Measurements from ENCODE around the gene KCNQ1.
A peak's percentile ranks its signal among the peaks of the same experiment; 100 is the strongest.

The KCNQ1 gene

DNA sequence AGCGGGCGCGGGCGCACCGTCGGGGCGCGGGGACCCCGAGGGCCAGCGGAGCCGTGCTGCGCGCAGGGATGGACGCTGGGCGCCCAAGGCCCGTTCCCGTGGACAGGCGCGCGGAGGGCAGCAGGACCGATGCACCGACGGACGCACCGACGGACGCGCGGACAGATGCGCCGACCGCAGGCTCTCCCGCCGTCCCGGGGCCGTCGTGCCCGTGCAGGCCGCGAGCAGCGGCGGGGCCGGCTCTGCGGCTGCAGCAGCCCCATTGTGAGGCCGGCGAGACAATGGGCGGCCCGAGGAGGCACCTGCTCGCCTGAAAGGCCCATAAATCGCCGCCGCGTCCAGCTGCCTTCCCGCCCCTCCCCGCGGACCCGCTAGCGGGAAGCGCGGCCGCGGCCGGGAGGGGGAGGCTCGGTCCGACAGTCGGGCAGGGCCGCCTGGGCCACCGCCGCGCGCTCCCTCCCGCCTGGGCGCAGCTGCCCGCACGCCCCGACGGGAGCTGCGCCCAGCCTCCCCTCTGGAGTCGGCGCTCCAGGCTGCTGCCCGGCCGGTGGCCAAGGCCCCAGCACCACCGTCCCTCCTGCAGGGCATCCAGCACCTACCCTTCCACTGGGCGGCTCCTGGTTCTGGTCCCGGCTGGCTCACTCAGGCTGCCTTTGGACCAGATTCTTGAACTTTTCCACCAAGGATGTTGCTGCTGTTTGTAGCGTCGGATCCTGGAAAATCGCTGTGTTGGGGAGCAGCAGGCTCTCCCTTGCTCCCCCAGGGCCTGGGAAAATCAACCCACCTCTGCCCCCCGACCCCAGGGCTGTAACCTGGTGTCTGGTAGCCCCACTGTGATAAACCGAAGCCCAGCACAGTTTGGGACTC, 425.0 kb downstream of the KCNQ1 start:
- Mint-ChIP-seq H3K27ac (no peak overlapping the region), H3K4me1 (peaks cover 9% of the 10 kb centered on the region), H3K9me3 (no peaks in the 10 kb centered on the region), H3K4me3 (no peak overlapping the region), H3K27me3 (peaks cover 66% of the 10 kb centered on the region), H3K36me3 (no peaks in the 10 kb centered on the region)
- peak; percentile 40 for ATAC-seq

DNA sequence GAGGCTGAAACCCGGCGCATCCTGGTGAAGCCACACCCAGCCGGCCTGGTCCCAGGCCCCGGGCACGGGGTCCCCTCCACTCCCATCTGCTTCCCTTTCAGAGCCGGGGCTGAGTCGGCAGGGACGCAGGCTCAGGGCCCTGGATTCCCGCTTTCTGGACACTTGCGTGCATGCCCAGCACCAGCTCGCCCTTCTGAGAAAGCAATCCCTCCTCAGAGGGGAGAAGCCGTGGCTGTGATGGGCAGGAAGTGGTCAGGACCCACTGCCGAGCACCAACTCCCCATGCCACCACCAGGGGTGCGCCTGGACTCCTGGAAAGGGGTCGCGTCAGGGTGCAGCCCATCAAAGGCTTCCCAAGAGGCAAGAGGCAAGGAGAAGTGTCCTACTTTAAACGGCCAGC, 425.7 kb downstream of the KCNQ1 start:
- Mint-ChIP-seq H3K4me3 (no peak overlapping the region), H3K27ac (no peak overlapping the region), H3K36me3 (no peaks in the 10 kb centered on the region), H3K9me3 (no peaks in the 10 kb centered on the region), H3K27me3 (peaks cover 67% of the 10 kb centered on the region), H3K4me1 (peaks cover 9% of the 10 kb centered on the region)
- no peak for ATAC-seq

DNA sequence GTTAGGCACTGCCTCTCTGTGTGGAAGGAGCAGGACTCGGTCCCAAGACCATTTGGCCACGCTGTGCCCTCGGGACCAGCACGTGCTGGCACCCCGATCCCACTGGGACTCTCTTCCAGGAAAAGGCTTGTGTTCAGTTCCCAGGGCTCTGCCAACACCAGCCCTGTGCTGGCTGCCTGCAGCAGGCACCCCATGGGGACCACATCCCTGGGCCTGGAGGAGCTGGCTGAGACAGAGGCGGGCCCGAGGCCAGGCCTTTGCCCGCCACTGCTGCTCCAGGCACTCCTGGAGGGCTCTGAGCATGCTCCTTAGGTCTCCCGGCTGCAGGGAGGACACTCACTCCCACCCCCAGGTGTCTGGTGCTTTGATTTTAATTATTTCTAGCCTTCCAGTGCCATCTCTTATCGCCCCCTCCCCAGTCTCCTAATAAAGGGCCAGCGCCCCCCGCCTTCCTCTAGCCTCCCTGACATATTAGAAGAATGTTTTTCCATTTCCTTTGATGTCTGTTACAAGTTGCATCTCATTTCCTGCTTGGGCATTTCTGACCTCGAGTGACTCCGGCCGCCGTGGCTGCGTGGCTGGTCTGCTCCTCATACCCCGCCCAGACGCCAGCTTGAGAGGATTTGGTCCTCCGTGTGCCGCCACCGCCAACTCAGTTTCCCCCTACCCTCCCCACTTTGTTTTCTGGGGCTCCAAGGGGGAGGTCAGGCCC, 426.3 kb downstream of the KCNQ1 start:
- peaks cover 9% of the 10 kb centered on the region for H3K4me1 Mint-ChIP-seq
- H3K27ac Mint-ChIP-seq: no peak overlapping the region
- H3K9me3 Mint-ChIP-seq: no peaks in the 10 kb centered on the region
- peaks cover 65% of the 10 kb centered on the region for H3K27me3 Mint-ChIP-seq
- ATAC-seq: no peak
- no peak overlapping the region for H3K4me3 Mint-ChIP-seq
- no peaks in the 10 kb centered on the region for H3K36me3 Mint-ChIP-seq

DNA sequence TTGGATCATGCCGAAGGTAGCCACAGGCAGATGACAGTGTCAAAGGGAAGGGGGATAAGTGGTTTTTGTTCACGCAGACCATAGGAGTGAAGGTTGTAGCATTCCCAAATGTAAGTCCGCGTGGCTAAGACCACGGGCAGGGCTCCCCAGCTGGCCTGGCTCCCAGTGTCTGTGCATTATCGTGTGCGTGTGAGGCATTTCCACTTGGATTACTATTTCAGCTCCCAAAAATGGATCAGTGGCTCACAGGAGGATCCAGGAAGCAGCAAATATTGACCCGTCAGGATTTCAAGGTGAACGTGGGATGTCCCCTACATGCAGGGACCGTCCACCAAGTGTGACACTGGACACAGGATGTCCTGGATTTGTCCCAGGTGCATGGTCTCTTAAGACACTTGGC, 430.2 kb downstream of the KCNQ1 start:
- no peaks in the 10 kb centered on the region for H3K36me3 Mint-ChIP-seq
- H3K9me3 Mint-ChIP-seq: no peaks in the 10 kb centered on the region
- H3K4me3 Mint-ChIP-seq: no peak overlapping the region
- no peaks in the 10 kb centered on the region for H3K4me1 Mint-ChIP-seq
- peaks cover 40% of the 10 kb centered on the region for H3K27me3 Mint-ChIP-seq
- H3K27ac Mint-ChIP-seq: no peak overlapping the region
- no peak for ATAC-seq

DNA sequence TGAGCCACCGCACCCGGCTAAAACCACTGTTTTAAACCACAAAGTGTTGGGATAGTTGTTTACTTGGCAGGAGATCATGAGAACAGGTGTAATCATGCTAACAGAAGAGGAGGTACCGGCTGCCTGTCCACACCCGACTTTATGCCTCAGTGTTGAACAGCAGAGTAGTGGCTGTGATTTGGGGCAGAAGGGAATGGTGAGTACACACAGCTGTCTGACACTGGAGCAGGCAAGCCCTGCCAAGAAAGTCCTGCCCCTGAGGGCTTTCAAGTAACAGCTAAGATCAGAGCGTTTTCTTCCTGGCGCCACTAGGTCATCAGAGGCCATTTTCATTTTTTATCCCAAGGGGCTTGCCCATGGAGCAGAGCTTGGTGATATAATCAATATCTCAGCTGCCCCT, 432.7 kb downstream of the KCNQ1 start:
- no peak for ATAC-seq
- H3K9me3 Mint-ChIP-seq: no peaks in the 10 kb centered on the region
- H3K36me3 Mint-ChIP-seq: no peaks in the 10 kb centered on the region
- no peak overlapping the region for H3K27ac Mint-ChIP-seq
- H3K27me3 Mint-ChIP-seq: peaks cover 28% of the 10 kb centered on the region
- no peak overlapping the region for H3K4me3 Mint-ChIP-seq
- H3K4me1 Mint-ChIP-seq: no peaks in the 10 kb centered on the region

DNA sequence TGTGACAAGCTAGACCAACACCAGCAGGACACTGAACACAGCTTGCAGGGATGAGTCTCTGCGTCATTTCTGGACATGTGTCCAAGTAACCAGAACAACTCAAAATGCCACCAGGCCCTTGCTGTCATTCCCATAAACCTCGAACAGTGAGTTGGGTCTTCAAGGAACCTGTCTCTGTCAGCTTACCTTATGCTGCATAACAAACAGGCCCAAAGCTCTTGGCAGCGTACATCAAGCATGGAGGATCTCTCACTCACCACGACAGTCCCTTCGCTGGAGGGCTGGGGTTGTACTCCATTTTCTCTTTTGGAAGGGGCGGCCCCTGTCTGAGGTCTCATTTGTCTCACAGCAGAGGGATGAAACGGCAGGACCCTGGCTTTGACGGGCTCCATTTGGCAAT, 434.0 kb downstream of the KCNQ1 start:
- no peak overlapping the region for H3K27ac Mint-ChIP-seq
- peaks cover 7% of the 10 kb centered on the region for H3K4me1 Mint-ChIP-seq
- H3K4me3 Mint-ChIP-seq: no peak overlapping the region
- H3K9me3 Mint-ChIP-seq: no peaks in the 10 kb centered on the region
- no peaks in the 10 kb centered on the region for H3K36me3 Mint-ChIP-seq
- no peak for ATAC-seq
- H3K27me3 Mint-ChIP-seq: peaks cover 34% of the 10 kb centered on the region

DNA sequence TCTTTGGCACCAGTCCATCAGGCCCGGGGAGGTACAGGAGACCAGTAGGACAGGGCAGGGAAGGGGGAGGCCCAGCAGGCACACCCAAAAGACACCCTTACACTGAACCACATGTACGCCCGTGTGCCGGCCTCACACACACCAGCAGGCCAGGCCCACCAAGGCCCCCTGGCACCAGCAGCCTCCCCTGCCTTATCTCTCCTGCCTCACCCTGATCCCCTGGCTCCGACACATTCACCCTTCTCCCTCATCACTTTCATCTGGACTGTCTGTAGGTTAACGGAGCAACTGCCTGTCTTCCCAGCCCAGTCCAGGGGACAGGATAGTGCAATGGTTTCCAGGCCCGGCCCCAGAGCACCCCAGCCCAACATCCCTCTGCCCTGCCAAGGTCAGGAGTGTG, 435.8 kb downstream of the KCNQ1 start:
- no peaks in the 10 kb centered on the region for H3K36me3 Mint-ChIP-seq
- H3K9me3 Mint-ChIP-seq: no peaks in the 10 kb centered on the region
- no peak overlapping the region for H3K27ac Mint-ChIP-seq
- peaks cover 14% of the 10 kb centered on the region for H3K4me1 Mint-ChIP-seq
- peaks cover 24% of the 10 kb centered on the region for H3K27me3 Mint-ChIP-seq
- ATAC-seq: no peak
- no peak overlapping the region for H3K4me3 Mint-ChIP-seq

DNA sequence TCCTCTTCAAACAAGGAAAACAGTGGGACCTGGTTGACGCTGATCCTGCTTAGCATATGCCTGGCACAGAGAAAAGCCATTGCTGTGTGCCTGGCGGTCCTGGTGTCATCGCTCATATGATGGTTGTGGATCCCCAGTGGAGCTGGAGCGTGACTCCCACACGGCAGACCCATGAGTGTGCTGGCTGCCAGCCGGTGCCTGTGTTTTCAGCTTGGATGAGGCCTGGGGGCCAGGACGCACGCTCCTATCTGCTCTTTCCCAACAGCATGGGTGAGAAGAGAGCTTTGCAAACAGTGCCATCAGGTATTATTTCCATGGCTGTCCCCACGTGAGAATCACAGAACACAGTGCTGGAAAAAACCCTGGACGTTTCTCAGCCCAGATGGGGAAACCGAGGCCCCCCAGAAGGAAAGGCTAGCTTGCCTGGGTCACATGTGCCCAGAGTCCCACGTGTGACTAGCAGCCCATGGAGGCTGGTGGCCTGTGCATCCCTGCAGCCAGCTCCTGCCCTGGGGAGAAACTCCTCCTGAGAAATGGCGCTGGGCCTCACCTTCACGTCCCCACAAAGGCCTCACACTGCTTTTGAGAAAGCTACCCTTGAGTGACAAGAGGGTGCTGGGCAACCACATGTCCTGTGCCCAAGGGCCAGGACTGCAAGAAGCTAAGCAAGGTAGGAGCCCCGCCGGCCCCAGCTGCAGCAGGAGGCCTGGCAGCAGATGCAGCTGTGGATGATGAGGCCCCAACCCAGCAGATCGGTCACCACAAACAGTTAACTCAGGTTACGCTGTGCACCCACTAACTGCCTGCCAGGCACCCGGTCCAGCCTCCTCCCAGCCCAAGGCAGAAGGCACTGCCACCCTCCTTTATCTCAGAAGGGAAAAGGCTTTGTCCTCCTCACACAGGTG, 436.5 kb downstream of the KCNQ1 start:
- Mint-ChIP-seq H3K9me3 (no peaks in the 10 kb centered on the region), H3K36me3 (no peaks in the 10 kb centered on the region), H3K4me3 (no peak overlapping the region), H3K27me3 (peaks cover 24% of the 10 kb centered on the region), H3K27ac (no peak overlapping the region), H3K4me1 (peaks cover 14% of the 10 kb centered on the region)
- no peak for ATAC-seq

DNA sequence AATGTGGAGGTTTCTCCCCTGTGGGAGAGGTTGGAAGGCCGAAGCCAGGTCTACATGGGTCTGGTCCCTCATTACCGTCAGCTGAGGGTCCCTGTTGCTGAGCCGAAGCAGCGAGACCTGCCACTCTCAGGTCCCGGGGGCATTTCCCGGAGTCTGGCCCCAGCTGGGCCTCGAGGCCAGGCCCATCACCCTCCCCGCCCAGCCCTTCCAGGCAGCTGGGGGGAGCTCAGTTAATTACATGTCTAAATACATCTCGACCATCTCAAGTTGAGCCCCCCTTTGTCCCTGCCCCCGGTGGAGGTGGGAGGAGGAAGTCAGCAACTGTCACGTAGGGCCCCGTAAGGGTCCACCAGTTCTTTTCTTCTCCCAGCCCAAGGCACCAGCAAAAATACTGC, 437.2 kb downstream of the KCNQ1 start:
- no peak for ATAC-seq
- H3K9me3 Mint-ChIP-seq: no peaks in the 10 kb centered on the region

DNA sequence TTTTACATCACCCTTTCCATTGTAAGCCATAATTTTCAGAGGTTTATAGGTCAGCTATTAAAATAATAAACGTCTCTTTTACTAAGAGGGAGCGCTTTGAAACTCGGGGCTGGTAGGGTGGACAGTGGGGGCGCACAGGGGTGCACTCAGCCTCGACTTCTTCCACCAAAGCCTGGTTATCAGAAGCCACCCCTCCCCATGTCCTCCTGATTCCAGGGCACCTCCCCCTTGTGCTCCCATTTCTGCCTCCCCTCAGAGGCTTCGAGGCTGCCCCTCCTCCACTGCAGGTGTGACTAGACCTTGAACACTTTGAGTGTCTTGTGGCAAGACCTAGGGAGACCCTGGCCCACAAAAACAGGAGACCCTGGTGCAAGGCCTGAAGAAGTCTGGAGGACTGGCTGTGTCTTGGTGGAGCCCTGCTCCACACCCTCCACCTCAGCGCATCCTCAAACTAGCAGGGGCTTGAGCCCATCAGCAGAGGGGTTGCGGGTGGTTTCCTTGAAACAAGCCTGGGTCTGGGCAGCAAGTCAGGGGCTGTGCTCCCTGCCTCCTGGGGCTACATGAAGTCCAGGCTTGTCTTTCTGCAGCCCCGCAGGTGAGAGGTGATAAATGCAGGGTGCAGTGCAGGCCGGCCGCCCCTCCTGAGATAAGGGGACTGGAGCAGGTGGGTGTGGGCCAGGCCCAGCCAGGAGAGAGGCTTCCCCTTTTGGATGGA, 437.7 kb downstream of the KCNQ1 start:
- Mint-ChIP-seq H3K27me3 (peaks cover 24% of the 10 kb centered on the region), H3K36me3 (no peaks in the 10 kb centered on the region), H3K9me3 (no peaks in the 10 kb centered on the region), H3K4me3 (peak overlapping the region; percentile 38), H3K4me1 (peaks cover 18% of the 10 kb centered on the region), H3K27ac (no peak overlapping the region)
- no peak for ATAC-seq

More for the DNA sequence above, 437.2 kb downstream of the KCNQ1 start:
- no peak overlapping the region for H3K27ac Mint-ChIP-seq
- no peak overlapping the region for H3K4me3 Mint-ChIP-seq
- H3K27me3 Mint-ChIP-seq: peaks cover 24% of the 10 kb centered on the region
- H3K36me3 Mint-ChIP-seq: no peaks in the 10 kb centered on the region
- H3K4me1 Mint-ChIP-seq: peaks cover 18% of the 10 kb centered on the region

DNA sequence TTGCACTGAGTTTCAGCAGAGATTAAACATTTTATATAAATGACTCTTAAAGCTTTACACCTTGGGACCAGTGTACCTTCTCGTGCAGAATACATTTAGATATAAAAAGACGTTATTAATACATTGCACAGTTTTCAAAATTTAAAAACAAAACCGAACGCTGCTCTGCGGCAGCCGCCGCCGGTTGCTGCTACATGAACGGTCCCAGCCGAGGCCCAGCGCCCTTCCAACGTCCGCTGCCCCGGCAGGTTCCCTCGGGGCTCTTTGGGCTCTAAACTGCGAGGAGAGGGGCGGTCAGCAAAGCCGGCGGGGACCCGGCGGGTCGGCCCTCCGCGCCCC, 438.8 kb downstream of the KCNQ1 start:
- Mint-ChIP-seq H3K4me1 (peaks cover 28% of the 10 kb centered on the region), H3K4me3 (no peak overlapping the region), H3K27me3 (peaks cover 24% of the 10 kb centered on the region), H3K27ac (no peak overlapping the region), H3K9me3 (no peaks in the 10 kb centered on the region), H3K36me3 (no peaks in the 10 kb centered on the region)
- ATAC-seq: no peak

DNA sequence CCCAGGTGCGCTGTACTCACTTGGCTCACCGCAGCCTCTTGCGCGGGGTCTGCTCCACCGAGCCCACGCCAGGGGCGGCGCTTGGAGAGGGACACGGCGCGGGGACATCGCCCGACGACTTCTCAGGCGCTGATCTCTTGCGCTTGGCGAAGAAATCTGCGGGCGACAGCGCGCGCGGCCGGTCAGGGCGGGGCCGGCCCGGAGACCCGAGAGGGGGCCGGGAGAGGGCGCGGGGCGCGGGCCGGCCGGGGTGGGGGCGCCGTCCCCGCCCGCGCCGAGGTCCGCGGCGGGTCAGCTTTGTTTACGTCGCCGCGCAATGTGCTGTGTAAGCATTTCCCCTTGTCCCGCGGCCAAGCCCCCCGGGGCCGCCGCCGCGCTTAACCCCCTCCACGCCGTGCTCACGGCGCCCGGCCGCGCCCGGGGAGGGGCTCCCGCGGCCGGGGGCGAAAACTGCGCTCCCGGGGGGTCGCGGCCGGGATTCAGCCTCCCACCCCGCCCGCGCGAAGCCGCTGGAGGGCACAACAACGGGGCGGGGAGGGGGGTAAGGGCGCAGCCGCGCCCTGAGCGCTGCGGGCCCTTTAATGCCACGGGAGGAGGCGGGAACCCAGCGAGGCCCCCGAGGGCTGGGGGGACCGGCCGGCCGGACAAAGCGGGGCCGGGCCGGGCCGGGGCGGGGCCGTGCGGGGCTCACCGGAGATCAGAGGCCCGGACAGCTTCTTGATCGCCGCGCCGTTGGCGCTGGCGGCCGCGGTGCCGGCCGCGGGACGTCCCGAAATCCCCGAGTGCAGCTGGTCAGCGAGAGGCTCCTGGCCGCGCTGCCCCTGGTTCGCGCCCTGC, 439.4 kb downstream of the KCNQ1 start:
- Mint-ChIP-seq H3K4me1 (peaks cover 28% of the 10 kb centered on the region), H3K9me3 (no peaks in the 10 kb centered on the region), H3K4me3 (peak overlapping the region; percentile 44), H3K27me3 (peaks cover 24% of the 10 kb centered on the region), H3K36me3 (no peaks in the 10 kb centered on the region), H3K27ac (no peak overlapping the region)
- no peak for ATAC-seq

DNA sequence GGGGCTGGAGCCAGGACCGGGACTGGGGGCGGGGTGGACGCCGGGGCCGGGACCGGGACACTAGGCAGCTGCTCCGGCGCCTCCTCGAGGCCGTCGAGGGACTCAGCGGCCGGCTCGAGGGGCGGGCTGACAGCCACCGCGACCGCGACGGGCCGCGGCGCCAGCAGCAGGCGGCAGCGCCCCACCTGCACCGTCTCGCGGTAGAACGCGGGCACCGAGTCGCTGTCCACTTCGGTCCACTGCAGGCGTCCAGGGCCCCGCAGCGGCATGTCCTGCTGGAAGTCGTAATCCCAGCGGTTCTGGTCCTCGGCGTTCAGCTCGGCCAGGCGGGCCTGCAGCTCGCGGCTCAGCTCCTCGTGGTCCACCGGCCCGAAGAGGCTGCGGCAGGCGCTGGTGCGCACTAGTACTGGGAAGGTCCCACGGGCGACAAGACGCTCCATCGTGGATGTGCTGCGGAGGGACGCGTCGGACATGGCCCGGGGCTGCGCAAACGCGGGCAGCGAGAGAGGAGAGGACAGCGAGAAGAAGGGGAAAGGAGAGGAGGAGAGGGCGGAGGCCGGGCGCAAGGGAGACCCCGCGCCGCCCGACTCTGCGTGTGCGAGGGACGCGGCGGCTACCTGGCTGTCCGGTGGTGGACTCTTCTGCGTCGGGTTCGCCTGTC, 440.3 kb downstream of the KCNQ1 start:
- H3K9me3 Mint-ChIP-seq: no peaks in the 10 kb centered on the region
- H3K27ac Mint-ChIP-seq: no peak overlapping the region
- H3K27me3 Mint-ChIP-seq: peaks cover 24% of the 10 kb centered on the region
- no peaks in the 10 kb centered on the region for H3K36me3 Mint-ChIP-seq
- ATAC-seq: peak; percentile 0
- peak overlapping the region; percentile 76 for H3K4me3 Mint-ChIP-seq
- peaks cover 28% of the 10 kb centered on the region for H3K4me1 Mint-ChIP-seq

DNA sequence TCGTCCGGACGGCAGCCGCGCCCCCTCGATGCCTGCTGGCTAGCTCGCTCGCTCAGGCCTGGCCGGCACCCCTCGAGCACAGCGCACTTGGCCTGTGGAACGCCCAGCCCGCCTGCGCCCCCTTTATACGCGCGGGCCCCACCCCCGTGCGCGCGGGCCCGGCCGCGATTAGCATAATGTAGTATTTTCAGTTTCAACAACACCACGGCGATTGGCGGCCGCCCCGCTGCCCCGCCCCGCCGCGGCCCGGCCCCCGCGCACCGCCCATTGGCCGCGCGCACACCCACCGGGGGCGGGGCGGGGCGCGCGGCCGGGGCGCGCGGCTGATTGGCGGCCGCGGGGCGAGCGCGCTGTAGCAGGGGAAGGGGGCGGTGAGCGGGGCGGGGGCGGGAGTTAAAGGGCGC, 440.9 kb downstream of the KCNQ1 start, which contains the start of gene CDKN1C:
Gene CDKN1C, minus strand, starts transcription at position 98 of the 404 bp plus-strand sequence. CDS start 319 bp downstream, outside the sequence.
- peaks cover 28% of the 10 kb centered on the region for H3K4me1 Mint-ChIP-seq
- H3K27me3 Mint-ChIP-seq: peaks cover 19% of the 10 kb centered on the region
- no peaks in the 10 kb centered on the region for H3K9me3 Mint-ChIP-seq
- peak within 1 kb of the TSS; percentile 76 for H3K4me3 Mint-ChIP-seq
- ATAC-seq: peak; percentile 89
- H3K36me3 Mint-ChIP-seq: no peaks in the 10 kb centered on the region
- H3K27ac Mint-ChIP-seq: no peak within 1 kb of the TSS

All from stimulated activated memory B cell treated with anti-CD40 and anti-IgM and Interleukin-4, amounts not matched to agents 10 μg/mL and 1 μg/mL and 100 μg/mL, for 72 hours (primary cell).